GM19452 (cell line): Measurements from ENCODE around the gene TMEM217.
"Not testable (repeated sequence)": the region's sequence is repeated elsewhere in the genome, so short reads cannot be mapped to it uniquely, and the experiment has no call there.

Source experiments
- ATAC-seq: cut with Tn5 transposase; IDR thresholded peaks from one replicate; pipeline ENCODE4 v1.9.1; 2021; ENCODE audit not compliant: unreplicated experiment

Gene TMEM217

GRCh38 chr6:37218511-37218910, 39.4 kb downstream of the TMEM217 start:
- no peak for ATAC-seq

GRCh38 chr6:37218061-37218460, 39.9 kb downstream of the TMEM217 start:
- ATAC-seq = no peak

GRCh38 chr6:37212268-37212667, 45.7 kb downstream of the TMEM217 start:
- ATAC-seq = no peak

- ATAC-seq = no peak
Observed at GRCh38 chr6:37210313-37210968, 47.5 kb downstream of the TMEM217 start.

GRCh38 chr6:37209461-37210205, 48.3 kb downstream of the TMEM217 start:
- ATAC-seq = no peak

- ATAC-seq = no peak
Observed at GRCh38 chr6:37208793-37209192, 49.2 kb downstream of the TMEM217 start.

- no peak for ATAC-seq
Observed at GRCh38 chr6:37207903-37208456, 50.0 kb downstream of the TMEM217 start.

GRCh38 chr6:37206622-37207021, 51.3 kb downstream of the TMEM217 start:
- no peak for ATAC-seq

- no peak for ATAC-seq
Observed at GRCh38 chr6:37205997-37206340, 52.0 kb downstream of the TMEM217 start.

- no peak for ATAC-seq
Observed at GRCh38 chr6:37205175-37205996, 52.6 kb downstream of the TMEM217 start.

- no peak for ATAC-seq
Observed at GRCh38 chr6:37204014-37204751, 53.8 kb downstream of the TMEM217 start.

GRCh38 chr6:37202788-37203491, 55.0 kb downstream of the TMEM217 start:
- ATAC-seq = no peak

GRCh38 chr6:37201726-37202125, 56.2 kb downstream of the TMEM217 start:
- ATAC-seq = no peak

- ATAC-seq = no peak
Observed at GRCh38 chr6:37200085-37200484, 57.9 kb downstream of the TMEM217 start.

- ATAC-seq = not testable (repeated sequence)
Observed at GRCh38 chr6:37196451-37196850, 61.5 kb downstream of the TMEM217 start.

GRCh38 chr6:37194886-37195285, 63.1 kb downstream of the TMEM217 start:
- ATAC-seq = not testable (repeated sequence)

- no peak for ATAC-seq
Observed at GRCh38 chr6:37192666-37193065, 65.3 kb downstream of the TMEM217 start.

GRCh38 chr6:37190159-37190535, 67.8 kb downstream of the TMEM217 start:
- no peak for ATAC-seq

GRCh38 chr6:37188962-37189510, 68.9 kb downstream of the TMEM217 start:
- ATAC-seq = no peak
